Measurements from ENCODE around the gene R3HDM1.

DNA sequence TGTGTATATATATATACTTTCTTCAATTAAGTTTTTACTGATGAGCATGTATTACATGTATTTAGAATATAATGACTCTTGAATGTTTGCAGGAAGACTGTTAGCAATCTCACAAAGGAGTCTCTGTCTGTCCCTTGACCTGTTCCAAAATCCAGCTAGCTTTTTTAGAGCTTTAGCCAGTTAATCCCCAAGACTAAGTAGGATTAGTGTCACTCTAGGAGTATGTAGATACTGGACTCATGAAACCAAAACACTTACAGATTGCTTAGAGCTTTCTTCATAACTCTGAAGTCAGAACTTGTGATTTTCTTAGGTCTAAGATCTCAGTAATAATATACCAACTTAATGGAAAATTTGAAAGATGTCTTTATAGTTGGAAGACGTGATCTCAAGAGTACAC, 212.6 kb downstream of the R3HDM1 start:
- TF ChIP-seq, protein P1, sequence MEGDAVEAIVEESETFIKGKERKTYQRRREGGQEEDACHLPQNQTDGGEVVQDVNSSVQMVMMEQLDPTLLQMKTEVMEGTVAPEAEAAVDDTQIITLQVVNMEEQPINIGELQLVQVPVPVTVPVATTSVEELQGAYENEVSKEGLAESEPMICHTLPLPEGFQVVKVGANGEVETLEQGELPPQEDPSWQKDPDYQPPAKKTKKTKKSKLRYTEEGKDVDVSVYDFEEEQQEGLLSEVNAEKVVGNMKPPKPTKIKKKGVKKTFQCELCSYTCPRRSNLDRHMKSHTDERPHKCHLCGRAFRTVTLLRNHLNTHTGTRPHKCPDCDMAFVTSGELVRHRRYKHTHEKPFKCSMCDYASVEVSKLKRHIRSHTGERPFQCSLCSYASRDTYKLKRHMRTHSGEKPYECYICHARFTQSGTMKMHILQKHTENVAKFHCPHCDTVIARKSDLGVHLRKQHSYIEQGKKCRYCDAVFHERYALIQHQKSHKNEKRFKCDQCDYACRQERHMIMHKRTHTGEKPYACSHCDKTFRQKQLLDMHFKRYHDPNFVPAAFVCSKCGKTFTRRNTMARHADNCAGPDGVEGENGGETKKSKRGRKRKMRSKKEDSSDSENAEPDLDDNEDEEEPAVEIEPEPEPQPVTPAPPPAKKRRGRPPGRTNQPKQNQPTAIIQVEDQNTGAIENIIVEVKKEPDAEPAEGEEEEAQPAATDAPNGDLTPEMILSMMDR (conservative IDR thresholded peaks at IDR 0.05 in 1 of 2, IDR thresholded peaks at IDR 0.05 in 1 of 2; ENCODE audit: extremely low read depth in 1 of 2, insufficient read depth in 1 of 2, low read depth in 1 of 2, low read length in 2 of 2) = no peak
- no peak for TF ChIP-seq EZH2 (IDR thresholded peaks at IDR 0.05; ENCODE audit: borderline replicate concordance, low read length)
